Mesenteric fat pad (tissue), 1 donor: ENCODE data around the gene PLCH2. TPM values are rescaled to one million over a fixed set of nuclear protein-coding genes. Genes with fewer than 3 reads are reported as not detected.
"Not testable (repeated sequence)": the region's sequence is repeated elsewhere in the genome, so short reads cannot be mapped to it uniquely, and the experiment has no call there.

Source experiments
- DNase-seq: peaks from one replicate; pipeline ENCODE4 v3.0.0-alpha.2; 2020; ENCODE audit warnings: low spot score
- total RNA-seq: library from RNA; stranded (reverse); fragmentation: NEBNext Ultra II Directional; extraction: Animal tissue kit (Norgen Biotek cat#: 25700); gene quantifications from one replicate; pipeline ENCODE4 v1.2.1, GENCODE V29; 2021
- donor health status: DM: yes; HTN: yes; CAD: no.

Gene PLCH2
- total RNA-seq, 1 donor from 2014 or later, result 0.55 TPM

GRCh38 chr1:2544093-2544874, 68.2 kb downstream of the PLCH2 start:
- no peak for DNase-seq

GRCh38 chr1:2544875-2545640, 69.0 kb downstream of the PLCH2 start:
- DNase-seq, result no peak

- DNase-seq, result peak; percentile 93
These were observed 69.8 kb downstream of the PLCH2 start for GRCh38 chr1:2545754-2546514.

GRCh38 chr1:2546515-2547209, 70.6 kb downstream of the PLCH2 start:
- peak; percentile 93 for DNase-seq

- DNase-seq, result no peak
These were observed 71.3 kb downstream of the PLCH2 start for GRCh38 chr1:2547210-2548067.

GRCh38 chr1:2548068-2548589, 72.0 kb downstream of the PLCH2 start:
- DNase-seq, result no peak

GRCh38 chr1:2549367-2550029, 73.4 kb downstream of the PLCH2 start:
- DNase-seq, result not testable (repeated sequence)

- not testable (repeated sequence) for DNase-seq
These were observed 74.3 kb downstream of the PLCH2 start for GRCh38 chr1:2550309-2550861.

- DNase-seq, result not testable (repeated sequence)
These were observed 75.5 kb downstream of the PLCH2 start for GRCh38 chr1:2551544-2551943.

- DNase-seq, result no peak
These were observed 76.1 kb downstream of the PLCH2 start for GRCh38 chr1:2552189-2552588.

- not testable (repeated sequence) for DNase-seq
These were observed 77.0 kb downstream of the PLCH2 start for GRCh38 chr1:2553076-2553475.

- no peak for DNase-seq
These were observed 78.0 kb downstream of the PLCH2 start for GRCh38 chr1:2553871-2554620.

- DNase-seq, result no peak
These were observed 78.7 kb downstream of the PLCH2 start for GRCh38 chr1:2554621-2555387.
